PFSK-1 (cell line): ENCODE results near the gene CNGA4.

Experiments
- FOXP2 ChIP-seq: optimal IDR thresholded peaks from 2 replicates; pipeline ENCODE3; 2011; ENCODE audit warnings: borderline replicate concordance, control low read depth, inconsistent platforms; ENCODE audit not compliant: insufficient read depth; ENCODE audit errors: extremely low read length, extremely low read depth
- POLR2AphosphoS5 ChIP-seq: IDR thresholded peaks from 2 replicates; pipeline ENCODE4 v1.6.1; 2012; ENCODE audit warnings: low read depth, mild to moderate bottlenecking, control low read depth, low read length, moderate library complexity
- SIN3A ChIP-seq: IDR thresholded peaks from 2 replicates; pipeline ENCODE4 v1.6.1; 2012; ENCODE audit warnings: mild to moderate bottlenecking, low read length, moderate library complexity, borderline replicate concordance; ENCODE audit not compliant: insufficient read depth
- TAF1 ChIP-seq: IDR thresholded peaks from 2 replicates; pipeline ENCODE4 v1.6.1; 2012; ENCODE audit warnings: low read length, control low read depth, borderline replicate concordance; ENCODE audit not compliant: insufficient read depth
- TF ChIP-seq, protein P1 (sequence below), 2 experiments: IDR thresholded peaks; 2 replicates each; pipeline versions ENCODE4 v1.6.1 to v1.8.0; 2011 to 2012; ENCODE audit warnings: low read depth in 2 of 2, low read length in 2 of 2, control low read depth in 1 of 2, inconsistent platforms in 1 of 2, mild to moderate bottlenecking in 1 of 2, moderate library complexity in 1 of 2; ENCODE audit not compliant: insufficient read depth in 1 of 2

Gene CNGA4

DNA sequence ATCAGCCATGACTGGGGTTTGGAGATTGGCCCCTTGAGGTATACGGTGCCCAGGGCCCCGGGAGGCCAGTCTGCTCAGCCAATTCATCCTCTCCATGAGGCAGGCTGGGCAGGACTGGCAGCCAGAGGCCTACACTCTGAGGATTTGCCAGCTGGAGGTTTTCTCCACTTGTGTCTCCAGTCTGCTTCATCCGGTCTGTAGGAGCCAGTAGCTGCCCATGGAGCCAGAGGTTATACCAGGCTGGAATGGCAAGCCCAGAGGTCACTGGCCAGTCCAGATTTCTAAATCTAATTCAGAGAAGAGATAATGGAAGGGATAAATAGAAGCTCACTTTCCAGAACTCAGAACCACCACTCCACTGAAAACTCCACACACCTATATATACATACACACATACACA lies 14.5 kb upstream of the CNGA4 start:
- TF ChIP-seq TAF1 (no peak), FOXP2 (no peak), POLR2AphosphoS5 (no peak), SIN3A (no peak)
- TF ChIP-seq, protein P1, sequence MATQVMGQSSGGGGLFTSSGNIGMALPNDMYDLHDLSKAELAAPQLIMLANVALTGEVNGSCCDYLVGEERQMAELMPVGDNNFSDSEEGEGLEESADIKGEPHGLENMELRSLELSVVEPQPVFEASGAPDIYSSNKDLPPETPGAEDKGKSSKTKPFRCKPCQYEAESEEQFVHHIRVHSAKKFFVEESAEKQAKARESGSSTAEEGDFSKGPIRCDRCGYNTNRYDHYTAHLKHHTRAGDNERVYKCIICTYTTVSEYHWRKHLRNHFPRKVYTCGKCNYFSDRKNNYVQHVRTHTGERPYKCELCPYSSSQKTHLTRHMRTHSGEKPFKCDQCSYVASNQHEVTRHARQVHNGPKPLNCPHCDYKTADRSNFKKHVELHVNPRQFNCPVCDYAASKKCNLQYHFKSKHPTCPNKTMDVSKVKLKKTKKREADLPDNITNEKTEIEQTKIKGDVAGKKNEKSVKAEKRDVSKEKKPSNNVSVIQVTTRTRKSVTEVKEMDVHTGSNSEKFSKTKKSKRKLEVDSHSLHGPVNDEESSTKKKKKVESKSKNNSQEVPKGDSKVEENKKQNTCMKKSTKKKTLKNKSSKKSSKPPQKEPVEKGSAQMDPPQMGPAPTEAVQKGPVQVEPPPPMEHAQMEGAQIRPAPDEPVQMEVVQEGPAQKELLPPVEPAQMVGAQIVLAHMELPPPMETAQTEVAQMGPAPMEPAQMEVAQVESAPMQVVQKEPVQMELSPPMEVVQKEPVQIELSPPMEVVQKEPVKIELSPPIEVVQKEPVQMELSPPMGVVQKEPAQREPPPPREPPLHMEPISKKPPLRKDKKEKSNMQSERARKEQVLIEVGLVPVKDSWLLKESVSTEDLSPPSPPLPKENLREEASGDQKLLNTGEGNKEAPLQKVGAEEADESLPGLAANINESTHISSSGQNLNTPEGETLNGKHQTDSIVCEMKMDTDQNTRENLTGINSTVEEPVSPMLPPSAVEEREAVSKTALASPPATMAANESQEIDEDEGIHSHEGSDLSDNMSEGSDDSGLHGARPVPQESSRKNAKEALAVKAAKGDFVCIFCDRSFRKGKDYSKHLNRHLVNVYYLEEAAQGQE (IDR thresholded peaks at IDR 0.05; ENCODE audit: insufficient read depth in 1 of 2, low read depth in 2 of 2, low read length in 2 of 2), result no peak

DNA sequence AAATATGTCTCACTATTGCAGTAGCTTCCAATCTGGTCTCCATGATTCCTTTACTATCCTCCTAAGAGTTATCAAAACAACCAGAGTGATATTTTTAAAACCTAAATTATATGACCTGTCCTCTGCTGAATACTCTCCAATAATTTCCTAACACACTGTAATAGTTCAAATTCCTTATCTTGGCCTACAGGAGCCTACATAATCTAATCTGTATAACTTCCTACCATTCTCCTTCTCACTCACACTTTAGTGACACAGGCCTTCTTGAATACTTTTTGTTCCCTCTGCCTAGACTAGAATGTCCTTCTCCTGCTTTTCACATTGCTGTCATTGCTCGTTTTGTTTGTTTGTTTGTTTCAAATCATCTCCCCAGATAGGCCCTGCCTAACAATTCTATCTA lies 13.9 kb upstream of the CNGA4 start:
- TF ChIP-seq POLR2AphosphoS5 (no peak), SIN3A (no peak), TAF1 (no peak), FOXP2 (no peak)
- TF ChIP-seq, protein P1 (IDR thresholded peaks at IDR 0.05; ENCODE audit: insufficient read depth in 1 of 2, low read depth in 2 of 2, low read length in 2 of 2), result no peak

DNA sequence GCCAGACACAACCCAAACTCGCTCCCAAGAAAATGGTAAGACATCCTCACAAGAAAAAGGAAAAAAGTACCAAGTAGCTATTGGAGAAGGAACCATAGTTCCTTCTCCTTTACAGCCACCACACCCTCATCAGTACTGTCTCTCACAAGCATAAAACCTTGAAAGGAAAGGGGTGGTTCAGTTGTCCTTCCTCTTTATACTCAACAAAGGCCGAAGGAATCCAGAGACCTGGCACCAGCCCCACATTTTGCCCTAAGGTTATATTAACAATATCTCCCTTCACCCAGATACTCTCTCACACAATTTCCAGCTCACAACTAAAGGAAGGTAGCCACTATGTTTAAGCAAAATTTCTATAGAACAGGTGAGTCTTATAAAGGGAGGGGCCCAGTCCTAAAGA lies 13.0 kb upstream of the CNGA4 start:
- TF ChIP-seq SIN3A (no peak), TAF1 (no peak), FOXP2 (no peak), POLR2AphosphoS5 (no peak)
- TF ChIP-seq, protein P1 (IDR thresholded peaks at IDR 0.05; ENCODE audit: insufficient read depth in 1 of 2, low read depth in 2 of 2, low read length in 2 of 2), result no peak

DNA sequence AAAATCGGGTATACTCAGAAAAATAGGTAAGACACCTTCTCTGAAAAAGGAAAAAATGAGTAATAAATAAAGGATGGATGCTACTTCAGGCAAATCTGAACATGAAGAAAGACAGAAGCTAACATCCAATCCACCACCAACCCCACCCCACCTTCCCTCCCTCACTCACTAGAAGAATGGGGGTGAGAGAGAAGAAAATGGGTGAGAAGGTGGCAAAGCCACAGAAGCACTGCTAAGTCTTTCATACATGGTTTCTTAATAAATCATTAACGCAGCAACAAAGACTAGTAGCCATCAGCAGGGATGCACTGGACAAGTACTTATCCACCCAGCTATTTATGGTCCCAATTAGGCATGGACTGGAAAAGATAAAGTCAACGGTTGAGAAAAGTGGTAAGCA lies 10.4 kb upstream of the CNGA4 start:
- TF ChIP-seq POLR2AphosphoS5 (no peak), FOXP2 (no peak), SIN3A (no peak), TAF1 (no peak)
- TF ChIP-seq, protein P1 (IDR thresholded peaks at IDR 0.05; ENCODE audit: insufficient read depth in 1 of 2, low read depth in 2 of 2, low read length in 2 of 2), result no peak

DNA sequence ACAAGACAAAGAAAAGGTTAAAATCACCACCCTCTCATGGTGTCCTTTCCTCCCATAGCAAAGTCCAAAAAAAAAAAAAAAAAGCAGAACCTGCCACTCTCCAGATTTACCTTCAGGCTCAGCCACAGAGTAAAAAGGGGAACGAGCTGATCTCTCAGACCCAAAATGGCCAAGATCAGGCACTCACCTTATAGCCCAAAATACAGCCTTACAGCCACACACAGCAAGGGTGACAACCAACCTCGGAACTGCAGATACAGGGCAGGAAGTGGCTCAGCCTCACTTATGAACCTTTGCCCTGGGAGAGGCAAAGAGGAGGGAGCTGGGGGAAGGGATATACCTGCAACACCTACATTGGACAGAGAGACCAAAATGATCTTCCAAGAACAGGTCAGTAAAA lies 9.0 kb upstream of the CNGA4 start:
- TF ChIP-seq TAF1, result no peak
- TF ChIP-seq, protein P1 (IDR thresholded peaks at IDR 0.05; ENCODE audit: insufficient read depth in 1 of 2, low read depth in 2 of 2, low read length in 2 of 2), result no peak
- no peak for TF ChIP-seq POLR2AphosphoS5
- no peak for TF ChIP-seq SIN3A
- no peak for TF ChIP-seq FOXP2
